OCI-LY1 (cell line): ENCODE measurements around the gene PPP2R2C.

Experiments used
- H2AFZ ChIP-seq: fragments of 200-600 bp; sonication (generic), shearing (Covaris generic); 2 replicates; pipeline ENCODE4 v1.6.0; 2014; ENCODE audit warnings: antibody characterized with exemption, mild to moderate bottlenecking, low read length
- H3F3A ChIP-seq: fragments of 200-600 bp; sonication (generic), shearing (Covaris generic); 2 replicates; pipeline ENCODE4 v1.6.0; 2014; ENCODE audit warnings: mild to moderate bottlenecking, antibody characterized with exemption, low read length, moderate library complexity; ENCODE audit not compliant: insufficient read depth
- H3K27ac ChIP-seq: fragments of 200-600 bp; sonication (generic); 2 replicates; pipeline ENCODE4 v1.5.1; 2014; ENCODE audit warnings: low read length, mixed run types, mild to moderate bottlenecking, low read depth; ENCODE audit not compliant: poor library complexity, severe bottlenecking
- H3K27me3 ChIP-seq: fragments of 200-600 bp; sonication (generic); 2 replicates; pipeline ENCODE4 v1.6.0; 2014; ENCODE audit warnings: antibody characterized with exemption, mild to moderate bottlenecking, low read length, moderate library complexity; ENCODE audit not compliant: insufficient read depth
- H3K36me3 ChIP-seq: fragments of 200-600 bp; sonication (generic); 2 replicates; pipeline ENCODE4 v1.6.1; 2014; ENCODE audit warnings: mild to moderate bottlenecking, antibody characterized with exemption, low read length, moderate library complexity, mixed read lengths; ENCODE audit not compliant: insufficient read depth
- H3K4me1 ChIP-seq: fragments of 200-600 bp; sonication (generic); 2 replicates; pipeline ENCODE4 v1.5.1; 2014; ENCODE audit warnings: mild to moderate bottlenecking, low read length, moderate library complexity; ENCODE audit not compliant: insufficient read depth, severe bottlenecking
- H3K4me2 ChIP-seq: fragments of 200-600 bp; sonication (generic), shearing (Covaris generic); 2 replicates; pipeline ENCODE4 v1.6.1; 2014; ENCODE audit warnings: low read length
- H3K4me3 ChIP-seq: fragments of 200-600 bp; sonication (generic); 2 replicates; pipeline ENCODE4 v1.5.1; 2014; ENCODE audit warnings: low read length, low read depth, mild to moderate bottlenecking, mixed read lengths; ENCODE audit not compliant: poor library complexity, severe bottlenecking
- H3K79me2 ChIP-seq: fragments of 200-600 bp; shearing (Covaris generic); 2 replicates; pipeline ENCODE4 v1.6.1; 2016; ENCODE audit warnings: mixed run types, low read length, mixed read lengths; ENCODE audit not compliant: insufficient read depth
- H3K9ac ChIP-seq: fragments of 200-600 bp; sonication (generic), shearing (Covaris generic); 2 replicates; pipeline ENCODE4 v1.6.1; 2014; ENCODE audit warnings: mild to moderate bottlenecking, low read length, mixed read lengths
- H3K9me2 ChIP-seq: fragments of 200-600 bp; sonication (generic), shearing (Covaris generic); 2 replicates; pipeline ENCODE4 v1.6.1; 2014; ENCODE audit warnings: low read depth, mild to moderate bottlenecking, low read length, mixed read lengths
- H3K9me3 ChIP-seq: fragments of 200-600 bp; shearing (Covaris generic); 2 replicates; pipeline ENCODE4 v1.6.1; 2014; ENCODE audit warnings: low read length, mixed read lengths
- H4K20me1 ChIP-seq: fragments of 200-600 bp; sonication (generic), shearing (Covaris generic); 2 replicates; pipeline ENCODE4 v1.6.0; 2016; ENCODE audit warnings: mild to moderate bottlenecking, low read length; ENCODE audit not compliant: insufficient read depth
- EZH2 ChIP-seq: fragments of 200-600 bp; sonication (generic), shearing (Covaris generic); IDR thresholded peaks from 2 replicates; pipeline ENCODE4 v1.8.0; 2017; ENCODE audit warnings: borderline replicate concordance, mixed run types, mild to moderate bottlenecking, antibody characterized with exemption, low read length, moderate library complexity, mixed read lengths
- TF ChIP-seq, protein P1 (sequence below): fragments of 200-600 bp; sonication (generic), shearing (Covaris generic); IDR thresholded peaks from 2 replicates; pipeline ENCODE4 v1.5.1; 2017; ENCODE audit warnings: mild to moderate bottlenecking, antibody characterized with exemption, low read length, moderate library complexity, mixed read lengths

The PPP2R2C gene

DNA sequence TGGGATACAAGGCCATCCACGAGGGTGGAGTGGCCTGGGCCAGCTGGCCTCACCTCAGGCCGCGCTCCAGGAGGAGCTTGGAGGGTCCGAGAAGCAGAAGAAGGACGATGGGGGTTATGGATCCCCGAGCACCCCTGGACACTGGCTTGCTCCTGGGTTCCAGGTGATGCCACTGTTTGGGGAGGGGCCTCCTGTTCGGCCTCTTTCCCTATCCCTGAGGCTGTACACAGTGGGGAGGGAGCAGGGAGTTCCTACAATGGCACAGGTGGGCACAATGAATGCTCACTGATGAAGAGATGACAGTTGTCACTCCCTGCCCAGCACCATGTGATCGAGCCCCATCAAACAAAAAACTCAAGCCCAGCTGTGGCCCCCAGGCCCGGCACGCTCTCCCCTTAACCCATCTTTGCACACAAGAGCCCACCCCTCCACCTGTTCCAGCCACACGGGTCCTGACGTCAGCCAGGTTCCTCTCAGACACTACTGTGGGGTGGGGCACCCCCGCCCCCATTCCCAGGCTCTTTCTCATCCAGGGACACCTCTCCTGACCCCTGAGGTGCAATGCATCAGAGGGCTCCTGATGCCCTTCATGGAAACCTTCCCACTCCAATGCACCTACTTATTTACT lies 132.5 kb downstream of the PPP2R2C start:
- Histone ChIP-seq H3K9ac (no peak overlapping the region), H3K79me2 (no peaks in the 10 kb centered on the region), H3K4me2 (no peak overlapping the region), H3K27me3 (no peaks in the 10 kb centered on the region), H3K9me3 (no peaks in the 10 kb centered on the region), H4K20me1 (no peaks in the 10 kb centered on the region), H3K36me3 (no peaks in the 10 kb centered on the region), H3K4me3 (no peak overlapping the region), H3K27ac (no peak overlapping the region), H3K4me1 (no peaks in the 10 kb centered on the region), H3K9me2 (no peaks in the 10 kb centered on the region), H2AFZ (no peak overlapping the region), H3F3A (no peaks in the 10 kb centered on the region)
- TF ChIP-seq EZH2: no peak
- TF ChIP-seq, protein P1, sequence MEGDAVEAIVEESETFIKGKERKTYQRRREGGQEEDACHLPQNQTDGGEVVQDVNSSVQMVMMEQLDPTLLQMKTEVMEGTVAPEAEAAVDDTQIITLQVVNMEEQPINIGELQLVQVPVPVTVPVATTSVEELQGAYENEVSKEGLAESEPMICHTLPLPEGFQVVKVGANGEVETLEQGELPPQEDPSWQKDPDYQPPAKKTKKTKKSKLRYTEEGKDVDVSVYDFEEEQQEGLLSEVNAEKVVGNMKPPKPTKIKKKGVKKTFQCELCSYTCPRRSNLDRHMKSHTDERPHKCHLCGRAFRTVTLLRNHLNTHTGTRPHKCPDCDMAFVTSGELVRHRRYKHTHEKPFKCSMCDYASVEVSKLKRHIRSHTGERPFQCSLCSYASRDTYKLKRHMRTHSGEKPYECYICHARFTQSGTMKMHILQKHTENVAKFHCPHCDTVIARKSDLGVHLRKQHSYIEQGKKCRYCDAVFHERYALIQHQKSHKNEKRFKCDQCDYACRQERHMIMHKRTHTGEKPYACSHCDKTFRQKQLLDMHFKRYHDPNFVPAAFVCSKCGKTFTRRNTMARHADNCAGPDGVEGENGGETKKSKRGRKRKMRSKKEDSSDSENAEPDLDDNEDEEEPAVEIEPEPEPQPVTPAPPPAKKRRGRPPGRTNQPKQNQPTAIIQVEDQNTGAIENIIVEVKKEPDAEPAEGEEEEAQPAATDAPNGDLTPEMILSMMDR: no peak

DNA sequence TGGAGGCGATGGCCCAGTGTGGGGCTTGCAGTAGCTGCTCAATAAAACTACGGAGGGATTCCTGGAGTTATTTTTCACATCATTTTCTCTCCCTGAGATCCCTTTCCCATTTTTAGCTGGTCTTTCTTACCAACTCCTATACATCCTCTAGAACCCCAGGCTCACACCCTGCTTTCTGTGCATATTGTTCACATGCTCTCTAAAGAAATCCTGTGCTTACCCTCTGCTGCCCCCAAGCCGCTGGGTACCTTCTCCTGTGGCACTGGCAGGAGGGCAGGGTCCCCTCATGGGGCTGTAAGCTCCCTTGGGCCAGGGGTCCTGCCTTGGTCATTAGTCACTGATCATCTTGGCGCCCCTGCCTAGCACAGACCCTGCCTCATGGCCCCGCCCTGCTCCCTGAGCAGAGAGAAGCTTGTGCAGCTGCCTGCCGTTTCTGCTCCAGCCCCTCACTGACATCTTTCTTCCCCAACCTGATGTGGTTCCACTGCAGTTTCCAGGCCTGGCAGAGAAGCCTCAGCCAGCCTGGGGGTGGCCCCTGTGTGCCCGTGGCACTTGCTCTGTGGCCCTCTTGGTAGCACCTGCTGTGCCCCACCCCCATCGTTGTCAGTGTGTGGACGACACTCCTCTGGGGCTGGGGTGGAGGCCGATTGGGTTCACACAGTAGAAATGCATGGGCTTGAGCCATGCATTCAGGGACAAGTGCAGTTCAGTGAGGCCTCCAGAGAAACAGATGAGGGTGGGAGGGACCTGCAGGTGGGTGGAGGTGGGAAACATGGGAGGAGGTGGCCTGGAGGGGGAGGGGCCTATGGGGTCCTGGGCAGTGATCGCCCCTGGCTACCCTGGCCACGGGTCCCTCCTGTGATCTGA lies 133.2 kb downstream of the PPP2R2C start:
- H3K9me3 ChIP-seq: no peaks in the 10 kb centered on the region
- H3F3A ChIP-seq: no peaks in the 10 kb centered on the region
- no peak overlapping the region for H3K27ac ChIP-seq
- no peaks in the 10 kb centered on the region for H3K9me2 ChIP-seq
- no peaks in the 10 kb centered on the region for H3K4me1 ChIP-seq
- H2AFZ ChIP-seq: no peak overlapping the region
- no peaks in the 10 kb centered on the region for H3K79me2 ChIP-seq
- TF ChIP-seq, protein P1: no peak
- no peak for TF ChIP-seq EZH2
- no peaks in the 10 kb centered on the region for H3K27me3 ChIP-seq
- H3K4me2 ChIP-seq: no peak overlapping the region
- H3K36me3 ChIP-seq: no peaks in the 10 kb centered on the region
- no peak overlapping the region for H3K4me3 ChIP-seq
- no peak overlapping the region for H3K9ac ChIP-seq
- H4K20me1 ChIP-seq: no peaks in the 10 kb centered on the region

DNA sequence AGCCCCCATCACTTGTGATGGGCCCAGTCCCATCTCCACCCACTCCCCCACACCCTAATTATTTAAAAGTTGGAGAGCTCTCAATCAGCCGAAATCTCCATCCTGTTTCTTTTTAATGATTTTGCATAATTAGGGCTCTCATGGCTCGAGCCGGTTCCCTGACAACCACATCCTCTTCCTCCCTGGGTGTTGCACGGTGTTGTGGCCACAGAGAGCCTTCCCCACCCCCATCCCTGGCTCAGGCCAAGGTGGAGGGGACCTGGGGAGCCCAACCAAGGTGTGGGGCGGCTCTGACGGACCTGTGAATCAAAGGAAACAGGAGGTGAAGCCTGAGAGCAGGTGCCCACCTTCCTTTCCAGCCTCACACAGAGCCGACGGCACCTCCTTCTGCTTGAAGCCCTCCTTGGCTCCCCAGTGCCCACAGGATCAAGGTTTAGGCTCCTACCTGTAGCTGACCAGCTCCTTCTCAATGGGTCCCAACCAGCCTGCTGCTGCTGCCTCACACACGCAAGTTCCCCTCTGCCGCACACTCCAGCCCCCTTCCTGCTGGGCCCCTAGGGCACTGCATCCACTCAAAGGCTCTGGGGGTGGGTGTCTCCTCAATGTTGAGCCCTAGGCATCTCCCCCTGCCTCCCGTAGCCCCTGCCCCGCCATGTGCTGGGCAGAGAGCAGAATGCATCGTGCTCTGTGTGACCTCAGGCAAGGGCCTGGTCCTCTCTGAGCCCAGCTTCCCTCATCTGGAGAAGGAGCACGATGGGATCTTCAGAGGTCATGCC lies 134.1 kb downstream of the PPP2R2C start:
- H2AFZ ChIP-seq: no peak overlapping the region
- no peak overlapping the region for H3K9ac ChIP-seq
- no peak overlapping the region for H3K4me2 ChIP-seq
- no peaks in the 10 kb centered on the region for H3K4me1 ChIP-seq
- H3K27me3 ChIP-seq: no peaks in the 10 kb centered on the region
- H3F3A ChIP-seq: no peaks in the 10 kb centered on the region
- no peaks in the 10 kb centered on the region for H3K9me2 ChIP-seq
- H3K36me3 ChIP-seq: no peaks in the 10 kb centered on the region
- no peak for TF ChIP-seq EZH2
- TF ChIP-seq, protein P1: no peak
- H3K9me3 ChIP-seq: no peaks in the 10 kb centered on the region
- H4K20me1 ChIP-seq: no peaks in the 10 kb centered on the region
- no peaks in the 10 kb centered on the region for H3K79me2 ChIP-seq
- no peak overlapping the region for H3K4me3 ChIP-seq
- no peak overlapping the region for H3K27ac ChIP-seq
